Tibial nerve (tissue), 4 donors: ENCODE results near the gene OR11A1.

Source experiments
- CTCF ChIP-seq, 5 experiments: fragments of 200-600 bp in 3 of 5; fragments of 450-650 bp in 2 of 5; sonication (generic) in 3 of 5; IDR thresholded peaks; one replicate each; pipeline ENCODE4 v1.5.1; 2016 to 2019; ENCODE audit warnings: antibody characterized with exemption in 5 of 5, mild to moderate bottlenecking in 3 of 5, moderate library complexity in 2 of 5
- EP300 ChIP-seq, 2 donors: sonication (generic); formaldehyde crosslinking; IDR thresholded peaks; one replicate each; pipeline ENCODE4 v1.6.1; 2017; ENCODE audit warnings: antibody characterized with exemption in 2 of 2, mild to moderate bottlenecking in 1 of 2

GRCh38 chr6:29487660-29488059 is 30.8 kb upstream of the OR11A1 start, which contains the start of gene MAS1L:
- no peak for TF ChIP-seq CTCF (IDR thresholded peaks at IDR 0.05)
- TF ChIP-seq EP300 (IDR thresholded peaks at IDR 0.05) = no peak
